Right hindlimb (tissue), 1 donor: Measurements from ENCODE around the gene RAB11FIP4.

Source experiments
- DNase-seq: peaks from one replicate; pipeline ENCODE4 v3.0.0-alpha.2; 2018

Gene RAB11FIP4

DNA sequence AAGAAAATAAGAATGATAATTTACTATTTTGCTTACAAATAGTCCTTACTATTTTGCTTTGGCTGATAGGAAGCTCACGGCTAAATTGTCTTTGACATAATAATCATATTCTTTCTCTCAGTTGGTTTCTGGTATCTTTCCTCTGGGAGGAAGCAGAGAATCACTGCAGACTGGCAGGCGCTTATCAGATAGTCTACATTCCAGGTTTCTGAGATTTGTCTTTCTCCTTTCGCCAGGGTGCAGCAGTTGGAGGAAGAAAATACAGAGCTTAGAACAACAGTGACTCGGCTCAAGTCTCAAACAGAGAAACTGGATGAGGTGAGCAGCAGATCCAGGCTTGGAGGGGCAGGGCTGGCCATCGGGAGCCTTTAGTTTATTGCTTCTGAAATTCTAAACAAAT lies 136.1 kb downstream of the RAB11FIP4 start:
- DNase-seq, result no peak

DNA sequence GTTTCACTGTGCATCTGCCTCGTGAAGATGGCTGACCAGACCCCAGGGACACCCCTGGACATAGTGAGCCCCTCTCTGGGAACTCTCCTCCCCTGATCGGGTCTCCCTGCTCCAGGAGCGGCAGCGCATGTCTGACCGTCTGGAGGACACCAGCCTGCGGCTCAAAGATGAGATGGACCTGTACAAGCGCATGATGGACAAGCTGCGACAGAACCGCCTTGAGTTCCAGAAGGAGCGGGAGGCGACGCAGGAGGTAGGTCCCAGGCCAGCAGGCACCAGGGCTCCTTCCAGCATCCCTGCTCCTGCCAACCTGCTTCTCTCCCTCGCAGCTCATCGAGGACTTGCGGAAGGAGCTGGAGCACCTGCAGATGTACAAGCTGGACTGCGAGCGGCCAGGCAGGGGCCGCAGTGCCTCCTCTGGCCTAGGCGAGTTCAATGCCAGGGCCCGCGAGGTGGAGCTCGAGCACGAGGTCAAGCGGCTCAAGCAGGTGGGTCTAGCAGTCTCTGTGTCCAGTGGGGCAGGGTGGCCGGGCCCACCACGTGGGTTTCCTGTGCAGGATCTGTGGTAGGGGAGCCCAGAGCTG lies 136.9 kb downstream of the RAB11FIP4 start:
- no peak for DNase-seq

DNA sequence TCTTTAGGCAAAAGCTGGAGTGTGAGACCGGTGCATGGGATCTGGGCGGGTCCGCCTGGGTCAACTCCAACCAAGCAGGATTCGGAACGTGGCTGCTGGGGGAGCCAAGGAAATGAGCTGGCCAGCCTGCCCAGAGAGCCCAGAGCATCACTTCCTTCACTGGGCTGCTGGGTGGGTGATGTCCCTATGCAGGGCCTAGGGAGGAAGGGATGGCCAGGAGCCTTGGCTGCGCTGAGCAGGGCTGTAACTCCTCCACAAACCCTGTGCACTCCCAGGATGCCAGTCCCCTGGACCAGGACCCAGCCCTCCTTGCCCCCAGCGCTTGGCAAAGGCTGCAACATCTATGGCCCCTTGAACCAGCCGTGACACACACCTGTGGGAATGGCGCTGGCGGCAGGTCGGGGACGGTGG lies 138.4 kb downstream of the RAB11FIP4 start:
- no peak for DNase-seq

DNA sequence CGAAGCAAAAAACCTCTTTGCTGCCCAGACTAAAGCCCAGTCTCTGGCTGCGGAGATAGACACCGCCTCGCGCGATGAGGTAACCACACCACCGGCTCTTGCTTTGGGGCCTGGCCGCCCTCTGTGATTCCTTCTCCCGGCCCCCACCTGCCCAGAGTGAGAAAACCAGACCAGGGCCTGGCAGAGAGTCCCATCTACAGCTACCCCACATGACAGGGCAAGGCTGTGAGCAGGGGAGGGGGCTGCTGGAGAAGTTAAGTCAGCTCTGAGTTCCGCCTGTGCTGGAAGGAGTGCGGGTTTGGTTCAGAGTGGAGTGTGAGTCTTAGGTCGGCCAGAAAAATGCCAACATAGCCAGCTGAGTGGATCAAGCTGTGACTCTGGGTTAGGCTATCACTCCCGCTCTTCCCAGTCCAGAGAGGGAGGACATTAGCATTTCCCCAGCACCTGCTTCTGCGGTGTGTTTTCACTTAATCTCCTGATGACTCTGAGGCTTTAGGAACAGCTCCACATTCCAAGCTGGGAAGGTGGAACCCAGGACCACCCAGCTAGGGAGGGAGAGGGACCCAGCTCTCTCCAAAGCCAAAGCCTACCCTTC lies 139.0 kb downstream of the RAB11FIP4 start:
- DNase-seq, result no peak

DNA sequence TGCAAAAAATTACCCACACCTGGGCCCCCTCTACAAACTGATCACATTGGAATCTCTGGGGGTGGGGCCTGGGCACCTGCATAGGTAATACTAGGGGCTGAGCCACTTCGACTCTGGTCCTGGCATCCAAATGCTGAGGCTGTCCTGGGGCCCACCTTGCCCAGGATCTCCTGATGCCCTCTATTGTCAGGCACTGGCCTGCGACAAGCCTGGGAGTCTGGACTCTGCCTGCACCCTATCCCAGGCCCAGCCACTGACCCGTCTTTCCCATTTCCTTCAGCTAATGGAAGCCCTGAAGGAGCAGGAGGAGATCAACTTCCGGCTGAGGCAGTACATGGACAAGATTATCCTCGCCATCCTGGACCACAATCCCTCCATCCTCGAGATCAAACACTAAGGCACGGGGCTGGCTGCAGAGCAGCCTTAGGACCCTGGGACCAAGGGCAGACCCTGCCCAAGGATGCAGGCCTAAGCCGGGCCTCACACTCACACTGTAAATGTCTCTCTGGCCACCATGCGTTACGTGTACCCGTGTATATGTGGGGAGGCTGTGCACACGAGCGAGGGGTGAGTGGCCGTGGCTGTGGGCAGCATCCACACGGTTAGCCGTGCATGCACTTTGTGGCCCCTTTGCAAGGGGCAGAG lies 140.0 kb downstream of the RAB11FIP4 start:
- DNase-seq, result no peak

DNA sequence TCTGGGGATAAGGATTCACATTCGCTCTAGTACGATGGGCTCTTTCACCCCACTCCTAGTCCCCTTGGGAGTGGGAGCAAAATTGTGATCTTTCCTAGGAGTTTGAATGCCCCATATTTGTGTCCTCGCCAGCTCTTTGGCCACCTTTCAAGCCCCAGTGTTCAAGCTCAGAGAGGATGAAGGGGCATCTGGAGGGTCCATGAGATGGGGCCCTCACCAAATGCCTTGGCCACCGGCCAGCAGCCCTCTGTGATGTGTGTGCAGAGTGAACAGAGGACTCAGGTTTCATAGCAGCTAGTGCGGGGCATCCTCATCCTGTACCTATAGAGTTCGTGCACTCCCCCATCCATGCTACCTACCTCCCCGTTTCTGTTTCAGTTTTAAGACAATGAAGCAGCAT lies 140.6 kb downstream of the RAB11FIP4 start:
- DNase-seq, result no peak

DNA sequence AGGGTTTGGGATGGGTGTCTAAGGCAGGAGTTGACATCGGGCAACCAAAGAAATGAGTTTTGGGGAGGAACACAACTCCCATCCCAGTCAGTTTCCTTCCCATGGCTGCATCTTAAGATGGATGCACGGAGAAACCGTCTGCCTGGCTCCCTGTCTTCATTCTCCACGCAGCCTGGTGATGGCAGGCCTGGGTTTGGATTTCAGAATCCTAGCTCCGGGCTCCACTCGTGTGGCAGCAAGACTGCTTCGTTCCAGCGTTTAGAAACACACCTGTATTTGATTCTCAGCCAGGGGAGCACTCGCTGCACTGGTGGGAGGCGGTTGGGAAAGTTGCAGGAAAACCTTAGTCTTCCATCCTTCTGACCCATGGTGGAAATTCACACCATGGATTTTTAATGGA lies 141.1 kb downstream of the RAB11FIP4 start:
- no peak for DNase-seq

DNA sequence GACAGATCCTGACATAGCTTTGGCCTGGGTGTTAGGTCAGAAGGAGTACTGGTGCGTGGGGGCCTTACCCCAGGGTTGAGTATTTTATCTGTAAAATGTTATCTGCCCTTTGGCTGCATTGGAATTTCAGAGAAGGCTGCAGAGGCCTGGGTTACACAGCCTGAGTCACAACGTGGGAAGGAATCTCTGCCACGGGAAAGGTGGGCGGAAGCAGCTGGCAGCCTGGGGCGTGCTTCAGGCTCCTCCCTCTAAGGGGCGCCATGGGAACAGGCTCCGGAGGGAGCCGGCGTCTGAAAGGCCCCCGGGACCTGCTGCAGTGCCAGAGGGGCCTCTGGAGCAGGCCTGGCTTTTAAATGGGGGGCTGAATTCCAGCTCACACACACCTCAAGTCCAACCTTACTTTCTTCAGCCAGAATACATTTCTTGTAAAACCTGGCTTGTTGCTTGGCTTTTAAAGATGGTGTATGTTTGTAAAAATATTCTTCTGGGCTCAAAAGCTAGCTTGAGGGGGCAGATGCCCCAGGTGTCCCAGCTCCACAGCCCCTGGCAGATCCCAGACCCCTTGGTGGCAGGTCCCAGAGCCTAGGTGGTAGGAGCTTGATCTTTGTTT lies 142.2 kb downstream of the RAB11FIP4 start:
- no peak for DNase-seq

DNA sequence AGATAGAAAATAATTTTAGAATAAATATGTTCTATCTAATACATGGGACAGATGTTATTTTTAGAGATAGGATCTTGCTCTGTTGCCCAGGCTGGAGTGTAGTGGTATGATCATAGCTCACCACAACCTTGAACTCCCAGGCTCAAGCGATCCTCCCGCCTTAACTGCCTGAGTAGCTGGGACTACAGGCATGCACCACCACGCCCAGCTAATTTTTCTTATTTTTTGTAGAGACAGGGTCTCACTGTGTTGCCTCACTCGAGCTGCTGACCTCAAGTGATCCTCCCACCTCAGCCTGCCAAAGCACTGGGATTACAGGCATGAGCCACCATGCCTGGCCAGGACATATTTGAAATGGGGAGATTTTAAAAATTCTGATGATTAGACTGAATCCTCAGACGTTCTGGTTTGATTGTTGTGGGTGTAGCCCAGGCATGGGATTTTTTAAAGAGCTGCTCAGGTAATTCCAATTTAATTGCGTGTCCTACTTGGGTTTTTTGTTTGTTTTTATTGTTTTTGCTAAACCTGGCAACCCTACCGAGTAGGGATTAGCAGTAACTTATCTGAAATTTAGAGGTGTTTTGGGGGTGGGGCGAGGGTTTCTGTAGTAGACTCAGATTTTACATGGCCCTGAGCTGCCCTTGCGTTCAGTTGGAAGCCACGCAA lies 142.9 kb downstream of the RAB11FIP4 start:
- DNase-seq, result no peak

DNA sequence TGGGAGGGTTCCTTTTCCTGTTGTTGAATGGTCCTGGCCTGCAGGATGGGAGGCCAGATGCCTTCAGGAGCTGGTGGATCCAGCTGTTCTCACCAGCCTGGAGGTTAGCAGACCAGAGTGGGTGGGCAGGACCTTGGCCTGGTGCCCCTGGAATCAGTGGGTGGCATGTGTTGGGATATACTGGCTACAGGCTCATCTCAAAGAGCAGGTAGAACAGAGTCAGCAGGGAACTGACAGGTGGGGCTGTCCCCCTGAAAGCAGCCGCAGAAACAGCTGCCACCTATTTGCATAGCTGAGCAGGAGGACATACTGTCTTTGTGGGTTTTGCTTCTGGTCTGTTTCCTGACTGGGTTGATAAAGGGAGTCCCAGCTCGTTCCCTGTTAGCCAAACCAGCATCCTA lies 144.1 kb downstream of the RAB11FIP4 start:
- no peak for DNase-seq

DNA sequence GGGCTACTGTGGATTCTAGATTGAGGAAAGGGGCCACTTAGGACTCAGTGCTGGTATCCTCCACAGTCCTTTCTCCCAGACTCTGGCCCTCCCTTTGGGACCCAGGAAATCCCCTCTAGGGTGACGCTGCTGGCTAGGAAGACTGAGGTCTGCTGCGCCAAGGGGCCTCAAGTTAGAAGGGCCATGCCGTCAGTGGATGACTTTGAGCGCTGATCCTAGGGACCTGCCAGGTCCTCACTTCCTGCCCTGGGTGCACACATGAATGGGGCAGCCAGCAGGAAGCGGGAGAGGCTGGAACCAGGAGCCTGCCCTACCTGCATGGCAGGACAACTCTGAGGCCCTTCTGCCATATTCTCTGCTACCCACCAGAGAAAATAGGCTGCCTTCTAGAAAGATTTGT lies 145.0 kb downstream of the RAB11FIP4 start:
- no peak for DNase-seq

DNA sequence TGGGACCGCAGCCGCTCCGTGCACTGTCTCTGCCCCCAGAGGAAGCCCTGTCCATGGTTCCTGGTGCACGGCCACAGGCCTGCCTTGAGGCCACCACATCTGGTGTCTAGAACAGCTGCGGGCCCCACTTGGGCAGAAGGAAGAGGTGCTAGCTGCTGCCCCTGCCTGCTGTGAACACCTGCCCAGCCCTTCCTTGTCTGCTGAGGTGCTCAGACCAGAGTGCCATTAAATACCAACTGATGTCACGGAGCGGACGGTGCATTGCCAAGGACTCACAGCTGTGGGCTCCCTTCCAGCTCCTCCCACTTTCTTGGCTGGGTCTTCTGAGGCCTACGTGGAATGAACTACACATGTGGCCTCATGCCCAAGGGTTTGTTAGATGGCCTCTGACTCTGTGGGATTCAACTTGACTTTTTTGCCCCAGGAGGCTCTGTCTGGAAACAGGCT lies 146.1 kb downstream of the RAB11FIP4 start:
- no peak for DNase-seq

DNA sequence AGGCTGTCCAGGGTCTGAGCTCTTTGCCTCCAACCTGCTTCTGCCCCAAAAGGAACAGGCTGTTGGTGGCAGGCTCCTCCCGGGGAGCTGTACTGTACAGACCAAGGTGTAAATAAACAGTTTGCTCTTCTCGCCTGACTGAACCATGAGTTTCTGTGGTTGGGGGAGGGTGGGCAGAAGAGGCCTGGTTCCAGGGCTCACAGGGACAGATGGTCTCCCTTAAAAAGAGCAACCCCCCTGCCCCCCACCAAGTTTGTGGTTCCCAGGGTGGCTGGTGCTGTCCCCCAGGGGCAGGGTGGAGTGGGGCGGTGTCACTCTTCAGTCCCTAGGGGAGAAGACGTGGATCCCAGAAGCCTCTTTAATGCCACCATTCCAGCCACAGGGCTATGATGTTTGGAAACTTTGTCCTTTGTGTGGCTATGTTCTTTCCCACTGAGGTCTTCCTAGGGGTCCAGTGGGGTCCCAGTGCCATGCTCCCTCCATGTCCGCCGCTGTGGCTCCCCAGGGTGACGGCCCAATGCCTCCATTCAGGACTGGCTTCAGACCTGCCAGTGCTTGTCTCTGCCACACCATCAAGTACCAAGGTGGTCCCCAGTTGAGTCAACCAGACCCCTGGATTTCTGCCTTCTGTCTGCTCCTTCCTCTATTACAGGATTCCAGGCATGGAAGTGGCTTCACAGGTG lies 146.7 kb downstream of the RAB11FIP4 start:
- no peak for DNase-seq

DNA sequence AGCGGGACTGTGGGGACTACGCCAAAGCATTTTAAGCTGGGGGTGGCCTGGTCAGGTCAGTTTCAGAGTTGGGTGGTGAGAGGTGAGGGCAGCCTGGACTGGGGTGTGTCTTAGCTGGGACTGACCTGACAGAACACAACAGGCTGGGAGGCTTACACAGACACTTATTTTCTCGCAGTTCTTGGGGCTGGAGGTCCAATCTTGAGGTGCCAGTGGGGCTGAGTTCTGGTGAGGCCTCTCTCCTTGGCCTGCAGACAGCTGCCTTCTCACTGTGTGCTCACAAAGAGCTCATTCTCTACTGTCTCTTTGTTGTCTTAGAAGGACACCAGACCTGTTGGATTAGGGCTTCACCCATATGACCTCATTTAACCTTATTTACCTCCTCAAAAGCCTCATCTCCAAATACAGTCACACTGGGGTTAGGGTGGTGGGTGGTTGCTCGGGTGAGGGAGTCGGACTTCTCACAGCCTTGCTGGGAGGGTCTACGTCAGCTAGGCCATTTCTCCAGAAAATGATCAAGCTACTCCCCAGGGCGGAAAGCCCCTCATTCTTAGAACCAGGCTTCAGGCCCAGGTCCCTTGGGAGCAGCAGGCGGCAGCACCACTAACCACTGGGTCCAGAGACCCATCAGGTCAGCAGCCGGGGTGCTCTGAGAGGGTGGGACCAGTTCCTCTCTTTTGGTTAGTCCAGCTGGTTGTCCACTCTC lies 149.3 kb downstream of the RAB11FIP4 start:
- DNase-seq, result no peak

DNA sequence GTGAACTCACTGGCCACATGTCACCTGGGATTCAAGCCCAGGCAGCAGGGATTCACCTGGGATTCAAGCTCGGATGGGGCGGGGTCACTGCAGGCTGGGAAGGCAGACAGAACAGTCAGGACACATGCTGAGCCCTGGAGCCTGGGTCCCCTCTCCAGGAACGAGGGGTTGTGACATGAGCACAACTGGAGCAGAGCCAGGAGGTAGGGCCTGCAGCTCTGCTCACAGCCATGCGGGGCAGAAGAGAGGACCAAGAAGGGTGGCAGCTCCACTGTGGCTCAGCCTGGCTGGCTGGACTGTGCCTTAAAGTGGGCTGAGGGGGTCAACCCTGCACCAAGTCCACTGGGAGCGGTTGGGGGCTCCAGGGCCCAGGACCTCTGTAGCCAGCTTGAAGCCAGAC lies 150.1 kb downstream of the RAB11FIP4 start:
- DNase-seq, result no peak

DNA sequence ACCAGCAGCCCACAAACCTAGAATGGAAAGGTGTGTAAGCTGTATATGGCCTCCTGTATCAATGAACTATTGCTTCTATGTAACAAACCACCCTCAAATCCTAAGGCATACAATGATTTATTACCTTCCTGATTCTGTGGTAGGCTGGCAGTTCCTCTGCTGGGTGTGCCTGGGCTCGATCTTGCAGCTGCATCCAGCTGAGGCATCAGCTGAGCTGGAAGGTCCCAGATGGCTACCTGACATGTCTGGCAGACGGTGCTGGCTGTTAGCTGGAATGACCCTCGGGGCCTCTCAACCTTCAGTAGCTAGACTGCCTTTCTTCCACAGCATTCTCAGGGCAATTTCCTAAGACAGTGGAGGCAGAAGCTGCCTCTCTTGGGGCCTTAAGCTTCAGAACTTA lies 152.7 kb downstream of the RAB11FIP4 start:
- no peak for DNase-seq

DNA sequence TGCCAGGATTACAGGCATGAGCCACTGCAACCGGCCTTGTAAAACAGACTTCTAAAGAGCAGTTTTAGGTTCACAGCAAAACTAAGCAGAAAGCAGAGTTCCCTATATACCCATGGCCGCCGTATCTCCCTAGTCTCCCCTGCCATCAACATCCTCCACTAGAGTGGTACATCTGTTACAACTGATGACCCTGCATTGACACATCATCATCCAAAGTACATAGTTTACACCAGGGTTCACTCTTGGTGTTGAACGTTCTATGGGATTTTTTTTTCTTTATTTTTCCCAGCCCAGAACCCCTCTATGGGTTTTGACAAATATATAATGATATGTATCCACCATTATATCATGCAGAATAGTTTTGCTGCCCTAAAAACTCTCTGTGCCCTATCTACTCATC lies 155.2 kb downstream of the RAB11FIP4 start:
- DNase-seq, result no peak

DNA sequence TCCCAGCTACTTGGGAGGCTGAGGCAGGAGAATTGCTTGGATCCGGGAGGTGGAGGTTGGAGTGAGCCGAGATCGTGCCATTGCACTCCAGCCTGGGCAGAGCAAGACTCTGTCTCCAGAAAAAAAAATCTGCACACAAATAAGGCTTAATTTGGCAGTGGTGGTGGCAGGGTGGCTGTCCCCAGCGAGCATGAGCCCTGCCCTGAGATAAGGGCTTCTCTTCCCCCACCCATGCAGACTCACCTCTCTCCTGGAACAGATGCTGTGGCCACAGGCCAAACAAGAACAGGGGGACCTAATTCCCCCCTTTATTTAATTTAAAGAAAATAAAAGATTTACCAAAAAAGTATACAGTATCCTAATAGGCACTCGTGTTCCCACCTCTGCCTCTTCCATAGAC lies 157.2 kb downstream of the RAB11FIP4 start:
- DNase-seq, result no peak

DNA sequence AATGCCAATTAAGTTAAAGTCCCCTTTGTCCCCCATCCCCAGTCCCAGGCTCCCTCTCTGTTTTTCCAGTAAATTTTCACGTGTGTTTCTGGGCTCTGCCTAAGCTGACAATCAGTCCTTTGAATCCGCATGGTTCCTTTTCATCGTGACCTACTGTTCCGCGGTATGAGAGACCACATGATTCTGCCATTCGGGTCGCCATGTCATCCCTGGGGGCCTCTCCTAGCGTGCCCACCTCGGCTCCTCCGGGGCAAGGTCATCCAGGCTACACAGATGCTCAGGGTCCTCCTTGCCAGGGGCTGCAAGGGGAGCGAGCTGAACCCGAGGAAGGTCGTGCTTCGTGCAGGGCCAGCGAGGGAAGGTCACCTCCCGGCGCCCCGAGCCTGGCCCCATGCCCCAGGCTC lies 157.6 kb downstream of the RAB11FIP4 start:
- DNase-seq, result no peak

DNA sequence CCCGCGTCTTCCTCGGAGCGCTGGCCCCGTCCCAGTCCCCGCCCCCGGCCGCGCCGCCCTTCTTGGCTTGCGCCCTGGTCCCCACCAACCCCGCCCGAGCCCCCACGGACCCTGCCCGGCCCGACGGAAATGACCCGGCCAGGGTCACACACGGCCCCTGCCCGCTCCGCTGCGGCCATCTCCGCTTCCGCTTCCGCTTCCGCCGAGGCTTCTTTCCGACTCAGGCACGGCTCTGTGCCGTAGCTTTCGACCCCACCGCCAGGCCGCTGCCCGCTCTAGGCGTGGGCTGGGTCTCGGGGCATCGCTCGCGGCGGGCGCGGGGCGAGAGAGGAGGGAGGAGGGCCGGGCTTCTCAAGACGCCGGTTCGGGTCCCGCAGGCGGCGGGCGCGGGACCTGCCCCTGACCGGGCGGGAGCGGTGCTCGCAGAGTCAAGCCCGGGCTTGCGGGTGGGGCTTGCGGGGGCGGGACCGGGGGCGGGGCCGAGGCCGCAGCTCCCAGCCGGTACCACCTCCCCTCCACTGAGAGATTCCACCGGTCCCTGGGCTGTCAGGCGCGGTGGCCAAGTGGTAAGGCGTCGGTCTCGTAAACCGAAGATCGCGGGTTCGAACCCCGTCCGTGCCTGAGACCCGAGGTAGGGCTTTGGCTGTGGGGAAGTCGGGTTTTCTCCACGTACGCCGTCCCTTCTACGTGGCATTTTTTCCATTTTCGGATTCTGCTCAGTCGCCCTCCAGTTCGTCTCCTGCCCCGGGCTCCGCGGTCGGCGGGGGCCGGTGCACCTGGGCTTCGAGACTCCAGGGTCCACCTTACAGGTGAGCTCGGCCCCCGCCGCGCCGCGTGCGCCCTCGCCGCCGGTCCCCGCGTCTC lies 158.3 kb downstream of the RAB11FIP4 start:
- DNase-seq, result peak; percentile 97

DNA sequence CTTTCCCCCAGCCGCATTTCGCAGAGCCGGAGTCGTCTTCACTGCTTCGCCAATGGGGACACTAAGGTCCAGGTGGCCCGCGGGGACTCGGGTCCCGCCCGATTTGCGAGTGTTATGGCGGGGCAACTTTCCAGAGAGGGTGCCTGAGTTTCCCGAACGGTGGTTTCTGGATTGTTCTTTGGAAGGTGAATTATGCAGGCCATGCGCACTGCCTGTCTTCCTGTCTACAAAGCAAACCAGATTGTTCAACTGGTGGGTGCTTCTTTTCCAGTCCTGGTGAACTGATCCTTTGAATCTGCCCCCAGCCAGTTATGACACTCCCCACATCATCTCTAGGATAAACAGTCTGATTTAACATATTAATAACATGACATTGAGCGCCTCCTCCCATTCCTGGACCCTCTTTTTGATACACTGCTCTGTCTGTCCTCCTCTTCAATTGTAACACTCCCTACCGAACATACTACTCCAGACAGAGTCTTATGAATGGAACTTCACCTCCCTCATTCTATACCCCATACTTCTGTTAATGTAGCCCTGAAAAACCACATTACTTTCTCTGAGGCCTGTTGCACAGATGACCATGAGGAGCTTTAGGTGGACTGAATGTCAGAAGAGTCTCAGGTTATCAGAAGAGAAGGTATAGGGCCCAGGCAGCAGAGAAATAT lies 159.0 kb downstream of the RAB11FIP4 start:
- DNase-seq, result no peak
